H9 (cell line): ENCODE data around the gene KHK. TPM values are rescaled to one million over a fixed set of nuclear protein-coding genes. Genes with fewer than 3 reads are reported as not detected.

Experiments used
- DNase-seq: peaks from one replicate; pipeline ENCODE4 v3.0.0-alpha.2; 2017
- H2AFZ ChIP-seq: one replicate; pipeline ENCODE4 v1.6.1; 2013; ENCODE audit warnings: mild to moderate bottlenecking, low read length, control low read depth, moderate library complexity
- H2AK5ac ChIP-seq: 2 replicates; pipeline ENCODE4 v1.6.1; 2013; ENCODE audit warnings: low read length, control low read depth, mixed read lengths; ENCODE audit not compliant: insufficient read length
- H2BK120ac ChIP-seq: one replicate; pipeline ENCODE4 v1.6.1; 2013; ENCODE audit warnings: low read depth, mild to moderate bottlenecking, low read length, control low read depth, inconsistent platforms; ENCODE audit not compliant: poor library complexity, severe bottlenecking
- H2BK12ac ChIP-seq: 2 replicates; pipeline ENCODE4 v1.6.1; 2013; ENCODE audit warnings: low read length, control low read depth, mixed read lengths, low read depth; ENCODE audit not compliant: insufficient read length
- H2BK15ac ChIP-seq: 2 replicates; pipeline ENCODE4 v1.6.1; 2013; ENCODE audit warnings: low read depth, low read length, control low read depth
- H2BK20ac ChIP-seq: one replicate; pipeline ENCODE4 v1.6.1; 2013; ENCODE audit warnings: low read depth, mild to moderate bottlenecking, low read length, control low read depth, inconsistent platforms; ENCODE audit not compliant: poor library complexity, severe bottlenecking
- H2BK5ac ChIP-seq: 2 replicates; pipeline ENCODE4 v1.6.1; 2013; ENCODE audit warnings: low read length, control low read depth, mixed read lengths; ENCODE audit not compliant: insufficient read length
- H3K14ac ChIP-seq: 2 replicates; pipeline ENCODE4 v1.6.1; 2013; ENCODE audit warnings: low read length, control low read depth; ENCODE audit not compliant: insufficient read depth
- H3K18ac ChIP-seq: 2 replicates; pipeline ENCODE4 v1.6.1; 2013; ENCODE audit warnings: low read depth, mild to moderate bottlenecking, mixed read lengths, low read length, control low read depth; ENCODE audit not compliant: insufficient read length
- H3K23ac ChIP-seq: 2 replicates; pipeline ENCODE4 v1.6.1; 2013; ENCODE audit warnings: low read length, control low read depth, mixed read lengths, low read depth; ENCODE audit not compliant: insufficient read length
- H3K23me2 ChIP-seq: 2 replicates; pipeline ENCODE4 v1.6.1; 2013; ENCODE audit warnings: low read depth, mild to moderate bottlenecking, mixed read lengths, low read length, control low read depth; ENCODE audit not compliant: insufficient read length, poor library complexity, severe bottlenecking
- H3K27ac ChIP-seq: 2 replicates; pipeline ENCODE4 v1.5.1; 2013; ENCODE audit warnings: low read length, control low read depth, mixed read lengths, low read depth; ENCODE audit not compliant: insufficient read length
- H3K27me3 ChIP-seq: 2 replicates; pipeline ENCODE4 v1.6.1; 2013; ENCODE audit warnings: low read length, control low read depth, inconsistent platforms; ENCODE audit not compliant: insufficient read depth
- H3K4ac ChIP-seq: 2 replicates; pipeline ENCODE4 v1.6.1; 2013; ENCODE audit warnings: low read depth, mild to moderate bottlenecking, control low read depth, inconsistent platforms, low read length, moderate library complexity
- H3K4me1 ChIP-seq: 2 replicates; pipeline ENCODE4 v1.6.1; 2013; ENCODE audit warnings: low read length, control low read depth, inconsistent platforms; ENCODE audit not compliant: insufficient read depth
- H3K4me2 ChIP-seq: 2 replicates; pipeline ENCODE4 v1.6.1; 2013; ENCODE audit warnings: low read length, control low read depth, mixed read lengths; ENCODE audit not compliant: insufficient read length, insufficient read depth
- H3K56ac ChIP-seq: 2 replicates; pipeline ENCODE4 v1.6.1; 2013; ENCODE audit warnings: low read depth, mild to moderate bottlenecking, mixed read lengths, low read length, control low read depth; ENCODE audit not compliant: insufficient read length
- H3K79me1 ChIP-seq: 2 replicates; pipeline ENCODE4 v1.6.1; 2013; ENCODE audit warnings: low read depth, mild to moderate bottlenecking, moderate library complexity, low read length, control low read depth, inconsistent platforms; ENCODE audit not compliant: insufficient read depth, poor library complexity, severe bottlenecking
- H3K79me2 ChIP-seq: 2 replicates; pipeline ENCODE4 v1.6.1; 2013; ENCODE audit warnings: low read length, control low read depth, inconsistent platforms; ENCODE audit not compliant: insufficient read depth
- H3K9ac ChIP-seq: 2 replicates; pipeline ENCODE4 v1.6.1; 2013; ENCODE audit warnings: low read length, control low read depth, mixed read lengths; ENCODE audit not compliant: insufficient read length; ENCODE audit errors: extremely low read depth
- H3K9me3 ChIP-seq: one replicate; pipeline ENCODE4 v1.6.1; 2013; ENCODE audit warnings: low read depth, low read length, inconsistent platforms; ENCODE audit not compliant: control insufficient read depth
- H3T11ph ChIP-seq: one replicate; pipeline ENCODE4 v1.6.1; 2013; ENCODE audit warnings: mild to moderate bottlenecking, low read length, control low read depth, inconsistent platforms
- H4K20me1 ChIP-seq: one replicate; pipeline ENCODE4 v1.6.1; 2013; ENCODE audit not compliant: control insufficient read depth, insufficient read length, insufficient read depth
- H4K5ac ChIP-seq: 2 replicates; pipeline ENCODE4 v1.6.1; 2013; ENCODE audit warnings: low read depth, mild to moderate bottlenecking, mixed read lengths, low read length, control low read depth; ENCODE audit not compliant: insufficient read length
- H4K8ac ChIP-seq: replicated peaks from 2 replicates; pipeline ENCODE4 v1.6.1; 2013; ENCODE audit warnings: low read length, control low read depth, mixed read lengths, low read depth; ENCODE audit not compliant: insufficient read length
- H4K91ac ChIP-seq: 2 replicates; pipeline ENCODE4 v1.6.1; 2013; ENCODE audit warnings: low read depth, mild to moderate bottlenecking, moderate library complexity, mixed read lengths, low read length, control low read depth; ENCODE audit not compliant: insufficient read length
- H3K27ac Mint-ChIP-seq, 3 experiments: 2 replicates in 2 of 3; 3 replicates in 1 of 3; pipeline ENCODE4 v1.8.0; 2020 to 2021; ENCODE audit warnings: mixed read lengths in 3 of 3, mild to moderate bottlenecking in 1 of 3, moderate library complexity in 1 of 3
- H3K27me3 Mint-ChIP-seq: 2 replicates; pipeline ENCODE4 v1.8.0; 2021; ENCODE audit warnings: low read depth, mild to moderate bottlenecking, moderate library complexity, mixed read lengths
- H3K36me3 Mint-ChIP-seq, 3 experiments: 2 replicates in 2 of 3; 3 replicates in 1 of 3; pipeline ENCODE4 v1.8.0; 2020 to 2021; ENCODE audit warnings: low read depth in 3 of 3, mixed read lengths in 3 of 3; ENCODE audit not compliant: insufficient read depth in 1 of 3
- H3K4me1 Mint-ChIP-seq, 2 experiments: 2 replicates each; pipeline ENCODE4 v1.8.0; 2020; ENCODE audit warnings: mixed read lengths in 2 of 2
- H3K4me3 Mint-ChIP-seq, 2 experiments: 2 replicates in 1 of 2; 3 replicates in 1 of 2; pipeline ENCODE4 v1.8.0; 2020 to 2021; ENCODE audit warnings: mild to moderate bottlenecking in 2 of 2, mixed read lengths in 2 of 2, moderate library complexity in 1 of 2
- H3K9me3 Mint-ChIP-seq, 2 experiments: 2 replicates in 1 of 2; 3 replicates in 1 of 2; pipeline ENCODE4 v1.8.0; 2020; ENCODE audit warnings: mild to moderate bottlenecking in 2 of 2, mixed read lengths in 2 of 2, moderate library complexity in 1 of 2
- CTCF ChIP-seq: fragments of 200-600 bp; sonication (generic); conservative IDR thresholded peaks from 3 replicates; pipeline ENCODE4 v1.8.0; 2021; ENCODE audit warnings: antibody characterized with exemption, mild to moderate bottlenecking
- WGBS: extraction: QIAGEN DNeasy Blood & Tissue Kit; methylation state at CpG from one replicate; pipeline ENCODE4 v1.1.7; 2013; ENCODE audit warnings: missing lambda C conversion rate, low lambda C conversion rate, mixed read lengths; ENCODE audit not compliant: insufficient read length; ENCODE audit errors: extremely low coverage; 5-methylcytosine and 5-hydroxymethylcytosine counted together
- total RNA-seq: library from RNA; stranded (reverse); gene quantifications from 2 replicates; pipeline ENCODE4 v1.2.1, GENCODE V29; 2021

The KHK gene
- total RNA-seq, 1 experiment from 2014 or later = 12.1 TPM

- no peak overlapping the region for H2BK12ac ChIP-seq
- H2BK120ac ChIP-seq = no peak overlapping the region
- no peaks in the 10 kb centered on the region for H4K20me1 ChIP-seq
- H3K4ac ChIP-seq = no peak overlapping the region
- no peak overlapping the region for H3T11ph ChIP-seq
- H3K4me3 Mint-ChIP-seq = peak overlapping the region; percentile 94 to 97
- no peak overlapping the region for H3K56ac ChIP-seq
- no peak overlapping the region for H4K8ac ChIP-seq
- no peak for TF ChIP-seq CTCF
- no peaks in the 10 kb centered on the region; a peak in 1 of 5 replicates for H3K9me3 Mint-ChIP-seq
- H3K4me2 ChIP-seq = peak overlapping the region; percentile 97
- H4K91ac ChIP-seq = no peak overlapping the region
- no peak for DNase-seq
- no peak overlapping the region for H3K23ac ChIP-seq
- no peaks in the 10 kb centered on the region for H3K9me3 ChIP-seq
- no peak overlapping the region for H3K14ac ChIP-seq
- H3K79me1 ChIP-seq = peaks cover 2% of the 10 kb centered on the region
- H3K27ac ChIP-seq = no peak overlapping the region
- peak overlapping the region; percentile 85 for H3K9ac ChIP-seq
- H2BK15ac ChIP-seq = no peak overlapping the region
- WGBS = no CpG with 5 or more reads among the region's 8 CpGs
- no peak overlapping the region for H3K18ac ChIP-seq
- peaks cover 12% of the 10 kb centered on the region for H3K23me2 ChIP-seq
- no peaks in the 10 kb centered on the region for H3K4me1 ChIP-seq
- no peak overlapping the region for H2AFZ ChIP-seq
- H3K27ac Mint-ChIP-seq = no peak overlapping the region
- H3K27me3 Mint-ChIP-seq = peaks cover 7% of the 10 kb centered on the region; the same call in 1 of the 2 replicates
- H3K79me2 ChIP-seq = peaks cover 5% of the 10 kb centered on the region; the same call in 1 of the 2 replicates
- H2BK5ac ChIP-seq = no peak overlapping the region
- peaks cover 18 to 50% (median 49%) of the 10 kb centered on the region in 3 experiments; a peak in 6 of 7 replicates for H3K36me3 Mint-ChIP-seq
- H2AK5ac ChIP-seq = no peak overlapping the region
- no peaks in the 10 kb centered on the region for H3K27me3 ChIP-seq
- H3K4me1 Mint-ChIP-seq = peaks cover 14 to 17% of the 10 kb centered on the region in 2 experiments
- H2BK20ac ChIP-seq = no peak overlapping the region
- no peak overlapping the region for H4K5ac ChIP-seq
Measured at GRCh38 chr2:27069961-27070618, 16.5 kb upstream of the KHK start.
